Measurements from ENCODE around the gene R3HCC1L.

R3HCC1L gene

DNA sequence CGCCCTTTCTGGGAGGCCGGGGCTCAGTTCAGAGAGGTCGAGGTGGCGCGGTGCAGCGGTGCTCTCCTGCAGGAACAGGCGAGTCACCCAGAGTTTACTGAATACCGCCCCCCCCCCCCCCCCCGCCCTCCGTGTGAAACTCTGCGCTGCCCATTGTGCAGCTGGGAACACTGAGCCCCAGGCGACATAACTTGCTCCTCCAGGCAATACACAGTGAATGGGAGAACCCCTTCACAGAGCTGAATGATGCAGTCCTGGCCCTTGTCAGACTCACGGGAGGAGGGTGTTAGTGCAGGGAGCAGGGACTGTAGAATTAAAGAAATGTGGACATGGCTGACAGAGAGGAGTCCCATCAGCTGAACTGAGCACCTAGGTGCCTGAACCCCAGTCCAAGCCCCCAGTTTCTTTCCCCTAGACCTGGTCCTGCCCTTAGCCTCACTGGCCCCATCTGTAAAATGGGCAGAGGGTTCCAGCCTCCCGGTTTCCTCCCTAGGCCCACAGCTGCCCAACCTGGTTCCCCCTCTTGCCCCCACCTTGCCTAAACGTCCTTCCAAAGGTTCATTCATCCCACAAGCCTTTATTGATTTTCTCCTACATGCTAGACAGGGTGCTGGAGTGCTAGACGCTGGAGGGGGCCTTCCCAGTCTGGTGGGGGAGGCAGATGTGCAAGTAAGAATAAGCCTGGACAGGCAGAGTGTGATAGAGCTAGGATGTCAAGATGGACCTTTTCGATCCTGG is 134.4 kb downstream of the R3HCC1L start:
- Histone ChIP-seq H3K36me3 (replicated peaks; ENCODE audit: insufficient read depth, low read length) (no peaks in the 10 kb centered on the region), H3K4me2 (ENCODE audit: low read depth, low read length) (peak overlapping the region; percentile 66), H3K4me1 (ENCODE audit: low read length) (0 out of 2 replicates have a peak, but pooled peaks cover 4% of the 10 kb centered on the region), H3K27me3 (replicated peaks; ENCODE audit: insufficient read depth, low read length) (no peaks in the 10 kb centered on the region), H4K20me1 (ENCODE audit: insufficient read depth, low read length) (no peaks in the 10 kb centered on the region), H3K9ac (ENCODE audit: low read length) (peak overlapping the region; percentile 39; the same call in 1 of the 2 replicates), H3K9me2 (replicated peaks; ENCODE audit: insufficient read depth, low read length) (no peaks in the 10 kb centered on the region), H3K4me3 (ENCODE audit: low read length) (peak overlapping the region; percentile 58; the same call in 1 of the 2 replicates), H3K79me2 (ENCODE audit: low read length) (no peaks in the 10 kb centered on the region), H3K9me3 (replicated peaks; ENCODE audit: insufficient read depth, low read length) (no peaks in the 10 kb centered on the region), H3K27ac (ENCODE audit: low read length) (no peak overlapping the region), H3F3A (ENCODE audit: insufficient read depth, low read length) (no peaks in the 10 kb centered on the region), H2AFZ (ENCODE audit: low read length) (no peak overlapping the region)
- TF ChIP-seq, protein P1, sequence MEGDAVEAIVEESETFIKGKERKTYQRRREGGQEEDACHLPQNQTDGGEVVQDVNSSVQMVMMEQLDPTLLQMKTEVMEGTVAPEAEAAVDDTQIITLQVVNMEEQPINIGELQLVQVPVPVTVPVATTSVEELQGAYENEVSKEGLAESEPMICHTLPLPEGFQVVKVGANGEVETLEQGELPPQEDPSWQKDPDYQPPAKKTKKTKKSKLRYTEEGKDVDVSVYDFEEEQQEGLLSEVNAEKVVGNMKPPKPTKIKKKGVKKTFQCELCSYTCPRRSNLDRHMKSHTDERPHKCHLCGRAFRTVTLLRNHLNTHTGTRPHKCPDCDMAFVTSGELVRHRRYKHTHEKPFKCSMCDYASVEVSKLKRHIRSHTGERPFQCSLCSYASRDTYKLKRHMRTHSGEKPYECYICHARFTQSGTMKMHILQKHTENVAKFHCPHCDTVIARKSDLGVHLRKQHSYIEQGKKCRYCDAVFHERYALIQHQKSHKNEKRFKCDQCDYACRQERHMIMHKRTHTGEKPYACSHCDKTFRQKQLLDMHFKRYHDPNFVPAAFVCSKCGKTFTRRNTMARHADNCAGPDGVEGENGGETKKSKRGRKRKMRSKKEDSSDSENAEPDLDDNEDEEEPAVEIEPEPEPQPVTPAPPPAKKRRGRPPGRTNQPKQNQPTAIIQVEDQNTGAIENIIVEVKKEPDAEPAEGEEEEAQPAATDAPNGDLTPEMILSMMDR (IDR thresholded peaks at IDR 0.05; ENCODE audit: low read length) = no peak
- no peak for TF ChIP-seq EZH2phosphoT487 (IDR thresholded peaks at IDR 0.05; ENCODE audit: low read length)
- TF ChIP-seq EZH2 (optimal IDR thresholded peaks at IDR 0.05; ENCODE audit: low read depth, low read length) = no peak
- no peak for DNase-seq

DNA sequence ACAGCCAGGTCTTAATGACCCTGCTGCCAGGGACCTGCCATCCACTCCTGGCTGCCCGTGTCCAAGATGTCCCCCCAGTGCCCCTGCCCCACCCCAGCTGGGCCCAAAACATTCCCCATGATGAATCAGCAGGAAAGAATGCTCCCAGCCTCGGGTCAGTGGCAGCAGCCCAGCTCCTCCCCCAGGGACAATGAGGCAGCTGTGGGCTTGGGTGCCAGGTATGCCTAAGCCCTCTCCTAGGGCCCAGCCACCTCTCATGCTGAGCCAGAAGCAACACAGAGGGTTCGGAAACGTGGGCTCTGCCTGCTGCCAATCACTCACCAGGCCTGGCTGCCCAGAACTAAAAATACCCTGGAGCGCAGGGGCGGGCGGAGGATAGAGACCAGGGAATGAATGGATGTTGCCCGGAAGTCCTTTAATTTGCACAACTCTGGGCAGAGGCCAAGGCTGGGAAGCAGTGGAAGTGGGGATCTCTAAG is 135.0 kb downstream of the R3HCC1L start:
- no peak overlapping the region for H3K4me3 ChIP-seq (ENCODE audit: low read length)

DNA sequence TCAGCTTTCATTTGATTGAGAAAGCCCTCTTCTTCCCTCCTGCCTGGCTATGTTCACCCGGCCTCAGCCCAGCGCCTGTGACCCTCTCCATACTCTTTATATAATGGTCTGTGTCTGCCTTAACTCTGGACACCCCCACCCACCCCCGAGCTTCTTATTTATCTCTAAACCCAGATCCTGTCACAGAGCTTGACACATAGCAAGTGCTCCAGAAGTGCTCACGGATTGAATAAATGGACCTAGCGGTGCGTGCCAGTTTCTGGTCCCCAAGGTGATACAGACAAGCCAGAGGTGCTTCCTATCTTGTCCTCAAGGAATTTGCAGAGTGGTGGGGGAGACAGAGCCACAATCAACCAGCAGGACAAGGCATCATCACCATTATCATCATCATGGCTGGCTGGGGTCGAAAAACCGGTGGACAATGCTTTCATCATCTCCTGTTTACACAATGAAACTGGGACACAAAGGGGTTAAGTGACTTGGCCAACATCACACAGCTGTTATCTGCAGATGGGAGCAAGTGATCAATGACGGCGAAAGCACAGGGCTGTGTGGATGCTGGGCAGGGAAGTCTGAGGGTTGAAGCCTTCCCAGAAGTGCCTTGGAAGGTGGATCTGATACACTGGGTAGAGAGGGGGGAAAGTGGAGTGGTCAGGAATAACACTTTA is 135.8 kb downstream of the R3HCC1L start:
- H3K9me3 ChIP-seq (replicated peaks; ENCODE audit: insufficient read depth, low read length) = no peaks in the 10 kb centered on the region
- DNase-seq = no peak
- H2AFZ ChIP-seq (ENCODE audit: low read length) = no peak overlapping the region
- no peaks in the 10 kb centered on the region for H3K27me3 ChIP-seq (replicated peaks; ENCODE audit: insufficient read depth, low read length)
- TF ChIP-seq, protein P1 (IDR thresholded peaks at IDR 0.05; ENCODE audit: low read length) = no peak
- TF ChIP-seq EZH2phosphoT487 (IDR thresholded peaks at IDR 0.05; ENCODE audit: low read length) (no peak), EZH2 (optimal IDR thresholded peaks at IDR 0.05; ENCODE audit: low read depth, low read length) (no peak)
- H3K79me2 ChIP-seq (ENCODE audit: low read length) = no peaks in the 10 kb centered on the region
- H3F3A ChIP-seq (ENCODE audit: insufficient read depth, low read length) = no peaks in the 10 kb centered on the region
- no peaks in the 10 kb centered on the region for H3K36me3 ChIP-seq (replicated peaks; ENCODE audit: insufficient read depth, low read length)
- 0 out of 2 replicates have a peak, but pooled peaks cover 4% of the 10 kb centered on the region for H3K4me1 ChIP-seq (ENCODE audit: low read length)
- H3K4me3 ChIP-seq (ENCODE audit: low read length) = no peak overlapping the region
- no peaks in the 10 kb centered on the region for H4K20me1 ChIP-seq (ENCODE audit: insufficient read depth, low read length)
- no peak overlapping the region for H3K27ac ChIP-seq (ENCODE audit: low read length)
- no peak overlapping the region for H3K4me2 ChIP-seq (ENCODE audit: low read depth, low read length)
- H3K9me2 ChIP-seq (replicated peaks; ENCODE audit: insufficient read depth, low read length) = no peaks in the 10 kb centered on the region
- no peak overlapping the region for H3K9ac ChIP-seq (ENCODE audit: low read length)

More for the DNA sequence above, 135.0 kb downstream of the R3HCC1L start:
- DNase-seq = no peak
- no peak overlapping the region for H3K27ac ChIP-seq (ENCODE audit: low read length)
- no peaks in the 10 kb centered on the region for H3F3A ChIP-seq (ENCODE audit: insufficient read depth, low read length)
- H3K9ac ChIP-seq (ENCODE audit: low read length) = no peak overlapping the region
- H3K9me2 ChIP-seq (replicated peaks; ENCODE audit: insufficient read depth, low read length) = no peaks in the 10 kb centered on the region
- no peaks in the 10 kb centered on the region for H3K27me3 ChIP-seq (replicated peaks; ENCODE audit: insufficient read depth, low read length)
- 0 out of 2 replicates have a peak, but pooled peaks cover 4% of the 10 kb centered on the region for H3K4me1 ChIP-seq (ENCODE audit: low read length)
- no peak for TF ChIP-seq EZH2phosphoT487 (IDR thresholded peaks at IDR 0.05; ENCODE audit: low read length)
- TF ChIP-seq EZH2 (optimal IDR thresholded peaks at IDR 0.05; ENCODE audit: low read depth, low read length) = no peak
- TF ChIP-seq, protein P1 (IDR thresholded peaks at IDR 0.05; ENCODE audit: low read length) = no peak
- H3K4me2 ChIP-seq (ENCODE audit: low read depth, low read length) = no peak overlapping the region
- H2AFZ ChIP-seq (ENCODE audit: low read length) = no peak overlapping the region
- no peaks in the 10 kb centered on the region for H3K79me2 ChIP-seq (ENCODE audit: low read length)
- no peaks in the 10 kb centered on the region for H3K36me3 ChIP-seq (replicated peaks; ENCODE audit: insufficient read depth, low read length)
- H3K9me3 ChIP-seq (replicated peaks; ENCODE audit: insufficient read depth, low read length) = no peaks in the 10 kb centered on the region
- H4K20me1 ChIP-seq (ENCODE audit: insufficient read depth, low read length) = no peaks in the 10 kb centered on the region
